ENCODE data around the gene CCDC92B. TPM values are rescaled to one million over a fixed set of nuclear protein-coding genes. Genes with fewer than 3 reads are reported as not detected.

Gene CCDC92B
- total and polyA plus RNA-seq, 2 of the 13 experiments (the other 11 are each of a cell fraction or from before 2014, with no cell fraction given): not detected

DNA sequence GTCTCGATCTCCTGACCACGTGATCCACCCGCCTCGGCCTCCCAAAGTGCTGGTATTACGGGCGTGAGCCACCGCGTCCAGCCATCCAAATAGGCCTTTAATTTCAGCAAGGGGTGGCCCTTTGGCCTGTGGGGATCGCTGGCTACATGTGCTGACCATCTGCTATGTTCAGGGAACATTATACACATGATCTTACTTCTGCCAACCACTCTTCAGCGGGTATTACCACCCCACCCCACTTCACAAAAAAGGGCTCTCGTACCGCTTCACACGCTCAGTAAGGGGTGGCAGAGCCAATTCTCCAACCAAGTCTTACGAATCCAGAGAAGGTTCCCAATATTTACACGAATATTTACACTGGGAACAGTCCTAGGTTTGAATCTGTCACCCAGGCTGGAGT, 11.8 kb downstream of the CCDC92B start:
- WGBS (ENCODE audit: low lambda C conversion rate): 63% methylated on average over 15 of the region's 15 CpGs
- Histone ChIP-seq H3K4me1 (ENCODE audit: insufficient read depth, low read length) (no peaks in the 10 kb centered on the region), H3K79me2 (ENCODE audit: insufficient read depth, low read length) (no peaks in the 10 kb centered on the region), H3K9me3 (ENCODE audit: low read length) (no peaks in the 10 kb centered on the region), H3K9ac (ENCODE audit: insufficient read depth, low read depth, low read length) (no peak overlapping the region), H3K4me2 (ENCODE audit: low read depth, low read length) (no peak overlapping the region), H3K27ac (ENCODE audit: extremely low read length, insufficient read depth, low read length) (no peak overlapping the region), H3K4me3 (replicated peaks in 1 of 3; ENCODE audit: insufficient read depth in 1 of 3, low read depth in 2 of 3, low read length in 3 of 3) (no peak overlapping the region), H2AFZ (ENCODE audit: low read length) (no peak overlapping the region), H3K36me3 (replicated peaks in 1 of 2; ENCODE audit: control insufficient read depth in 1 of 2, insufficient read depth in 2 of 2, low read length in 2 of 2) (no peaks in the 10 kb centered on the region), H4K20me1 (ENCODE audit: insufficient read depth, low read length) (no peaks in the 10 kb centered on the region), H3K27me3 (ENCODE audit: control insufficient read depth in 1 of 2, insufficient read depth in 2 of 2, low read length in 2 of 2) (peaks cover 0 to 12% of the 10 kb centered on the region in 2 experiments; a peak in 2 of 5 replicates)
- in situ Hi-C loops (cut with HindIII; ENCODE audit: extremely low pct_ligation_motif_present, low pct_unique_long_range_greater_than_20kb): no loop called here
- ChIA-PET CTCF (ENCODE audit: low intra/inter-chr PET ratio, low total read pairs) (no interaction called here), POLR2A (no interaction called here)
- ATAC-seq (no peak), DNase-seq (ENCODE audit: low spot score) (no peak), FAIRE-seq (no peak)
- no peak for TF ChIP-seq EZH2 (conservative IDR thresholded peaks at IDR 0.05; ENCODE audit: low read depth, low read length)
- TF ChIP-seq IKZF1 (IDR thresholded peaks at IDR 0.05): no peak
- no peak for TF ChIP-seq RFXANK (CRISPR knock-in tag; IDR thresholded peaks at IDR 0.05)
- TF ChIP-seq, protein P1, sequence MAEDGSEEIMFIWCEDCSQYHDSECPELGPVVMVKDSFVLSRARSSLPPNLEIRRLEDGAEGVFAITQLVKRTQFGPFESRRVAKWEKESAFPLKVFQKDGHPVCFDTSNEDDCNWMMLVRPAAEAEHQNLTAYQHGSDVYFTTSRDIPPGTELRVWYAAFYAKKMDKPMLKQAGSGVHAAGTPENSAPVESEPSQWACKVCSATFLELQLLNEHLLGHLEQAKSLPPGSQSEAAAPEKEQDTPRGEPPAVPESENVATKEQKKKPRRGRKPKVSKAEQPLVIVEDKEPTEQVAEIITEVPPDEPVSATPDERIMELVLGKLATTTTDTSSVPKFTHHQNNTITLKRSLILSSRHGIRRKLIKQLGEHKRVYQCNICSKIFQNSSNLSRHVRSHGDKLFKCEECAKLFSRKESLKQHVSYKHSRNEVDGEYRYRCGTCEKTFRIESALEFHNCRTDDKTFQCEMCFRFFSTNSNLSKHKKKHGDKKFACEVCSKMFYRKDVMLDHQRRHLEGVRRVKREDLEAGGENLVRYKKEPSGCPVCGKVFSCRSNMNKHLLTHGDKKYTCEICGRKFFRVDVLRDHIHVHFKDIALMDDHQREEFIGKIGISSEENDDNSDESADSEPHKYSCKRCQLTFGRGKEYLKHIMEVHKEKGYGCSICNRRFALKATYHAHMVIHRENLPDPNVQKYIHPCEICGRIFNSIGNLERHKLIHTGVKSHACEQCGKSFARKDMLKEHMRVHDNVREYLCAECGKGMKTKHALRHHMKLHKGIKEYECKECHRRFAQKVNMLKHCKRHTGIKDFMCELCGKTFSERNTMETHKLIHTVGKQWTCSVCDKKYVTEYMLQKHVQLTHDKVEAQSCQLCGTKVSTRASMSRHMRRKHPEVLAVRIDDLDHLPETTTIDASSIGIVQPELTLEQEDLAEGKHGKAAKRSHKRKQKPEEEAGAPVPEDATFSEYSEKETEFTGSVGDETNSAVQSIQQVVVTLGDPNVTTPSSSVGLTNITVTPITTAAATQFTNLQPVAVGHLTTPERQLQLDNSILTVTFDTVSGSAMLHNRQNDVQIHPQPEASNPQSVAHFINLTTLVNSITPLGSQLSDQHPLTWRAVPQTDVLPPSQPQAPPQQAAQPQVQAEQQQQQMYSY (CRISPR knock-in tag; IDR thresholded peaks at IDR 0.05): no peak
- TF ChIP-seq FLYWCH1 (CRISPR knock-in tag; IDR thresholded peaks at IDR 0.05): no peak
- TF ChIP-seq, protein P2, sequence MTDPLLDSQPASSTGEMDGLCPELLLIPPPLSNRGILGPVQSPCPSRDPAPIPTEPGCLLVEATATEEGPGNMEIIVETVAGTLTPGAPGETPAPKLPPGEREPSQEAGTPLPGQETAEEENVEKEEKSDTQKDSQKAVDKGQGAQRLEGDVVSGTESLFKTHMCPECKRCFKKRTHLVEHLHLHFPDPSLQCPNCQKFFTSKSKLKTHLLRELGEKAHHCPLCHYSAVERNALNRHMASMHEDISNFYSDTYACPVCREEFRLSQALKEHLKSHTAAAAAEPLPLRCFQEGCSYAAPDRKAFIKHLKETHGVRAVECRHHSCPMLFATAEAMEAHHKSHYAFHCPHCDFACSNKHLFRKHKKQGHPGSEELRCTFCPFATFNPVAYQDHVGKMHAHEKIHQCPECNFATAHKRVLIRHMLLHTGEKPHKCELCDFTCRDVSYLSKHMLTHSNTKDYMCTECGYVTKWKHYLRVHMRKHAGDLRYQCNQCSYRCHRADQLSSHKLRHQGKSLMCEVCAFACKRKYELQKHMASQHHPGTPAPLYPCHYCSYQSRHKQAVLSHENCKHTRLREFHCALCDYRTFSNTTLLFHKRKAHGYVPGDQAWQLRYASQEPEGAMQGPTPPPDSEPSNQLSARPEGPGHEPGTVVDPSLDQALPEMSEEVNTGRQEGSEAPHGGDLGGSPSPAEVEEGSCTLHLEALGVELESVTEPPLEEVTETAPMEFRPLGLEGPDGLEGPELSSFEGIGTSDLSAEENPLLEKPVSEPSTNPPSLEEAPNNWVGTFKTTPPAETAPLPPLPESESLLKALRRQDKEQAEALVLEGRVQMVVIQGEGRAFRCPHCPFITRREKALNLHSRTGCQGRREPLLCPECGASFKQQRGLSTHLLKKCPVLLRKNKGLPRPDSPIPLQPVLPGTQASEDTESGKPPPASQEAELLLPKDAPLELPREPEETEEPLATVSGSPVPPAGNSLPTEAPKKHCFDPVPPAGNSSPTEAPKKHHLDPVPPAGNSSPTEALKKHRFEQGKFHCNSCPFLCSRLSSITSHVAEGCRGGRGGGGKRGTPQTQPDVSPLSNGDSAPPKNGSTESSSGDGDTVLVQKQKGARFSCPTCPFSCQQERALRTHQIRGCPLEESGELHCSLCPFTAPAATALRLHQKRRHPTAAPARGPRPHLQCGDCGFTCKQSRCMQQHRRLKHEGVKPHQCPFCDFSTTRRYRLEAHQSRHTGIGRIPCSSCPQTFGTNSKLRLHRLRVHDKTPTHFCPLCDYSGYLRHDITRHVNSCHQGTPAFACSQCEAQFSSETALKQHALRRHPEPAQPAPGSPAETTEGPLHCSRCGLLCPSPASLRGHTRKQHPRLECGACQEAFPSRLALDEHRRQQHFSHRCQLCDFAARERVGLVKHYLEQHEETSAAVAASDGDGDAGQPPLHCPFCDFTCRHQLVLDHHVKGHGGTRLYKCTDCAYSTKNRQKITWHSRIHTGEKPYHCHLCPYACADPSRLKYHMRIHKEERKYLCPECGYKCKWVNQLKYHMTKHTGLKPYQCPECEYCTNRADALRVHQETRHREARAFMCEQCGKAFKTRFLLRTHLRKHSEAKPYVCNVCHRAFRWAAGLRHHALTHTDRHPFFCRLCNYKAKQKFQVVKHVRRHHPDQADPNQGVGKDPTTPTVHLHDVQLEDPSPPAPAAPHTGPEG (CRISPR knock-in tag; IDR thresholded peaks at IDR 0.05): no peak
- no peak for TF ChIP-seq SRF (IDR thresholded peaks at IDR 0.05; ENCODE audit: low read depth, low read length)
- TF ChIP-seq PLRG1 (conservative IDR thresholded peaks at IDR 0.05): no peak
- intact Hi-C loops (cut with micrococcal nuclease; ENCODE audit: unreplicated experiment): no loop called here
- no TSS peak for BruUV-seq (replicated peaks)
